Panc1 (cell line): ENCODE results near the gene CCT7.

Source experiments
- CTCF ChIP-seq: fragments of 450-650 bp; IDR thresholded peaks from 2 replicates; pipeline ENCODE4 v1.5.1; 2017; ENCODE audit warnings: mild to moderate bottlenecking
- SIN3A ChIP-seq: IDR thresholded peaks from 2 replicates; pipeline ENCODE4 v1.6.1; 2012; ENCODE audit warnings: low read depth, mild to moderate bottlenecking, low read length, moderate library complexity, borderline replicate concordance; ENCODE audit not compliant: insufficient read depth

DNA sequence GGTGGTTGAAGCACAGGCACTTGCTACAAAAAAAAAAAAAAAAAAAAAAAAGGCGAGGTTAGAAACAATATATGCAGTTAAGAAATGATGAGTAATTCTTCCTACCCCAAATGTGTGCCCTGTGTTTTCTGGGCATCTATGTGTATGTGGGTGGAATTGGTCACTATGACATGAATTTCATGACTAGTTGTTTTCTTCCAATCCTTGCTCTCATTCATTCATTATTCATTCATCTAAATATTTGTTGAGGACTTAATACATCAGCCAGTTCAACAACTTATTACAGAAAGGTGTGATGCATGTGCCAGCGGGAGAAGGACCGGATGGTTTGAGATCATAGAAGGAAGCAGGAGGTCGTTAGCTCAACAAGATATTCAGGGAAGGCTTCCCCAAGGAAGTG lies 67.5 kb downstream of the CCT7 start:
- TF ChIP-seq SIN3A (no peak), CTCF (no peak)
